Mucosa of descending colon (tissue), 3 donors: Measurements from ENCODE around the gene RAD51B. TPM values are rescaled to one million over a fixed set of nuclear protein-coding genes. Genes with fewer than 3 reads are reported as not detected.
A peak's percentile ranks its signal among the peaks of the same experiment; 100 is the strongest.

Experiments used
- ATAC-seq: fragments of 200-7000 bp; cut with Tn5 transposase; one replicate; pipeline ENCODE4 v1.9.1; 2020; ENCODE audit warnings: mild to moderate bottlenecking, moderate library complexity
- DNase-seq, 3 donors: peaks; one replicate each; pipeline ENCODE4 v3.0.0-alpha.2; 2020
- H3K36me3 ChIP-seq: fragments of 200-600 bp; one replicate; pipeline ENCODE4 v1.8.0; 2021; ENCODE audit warnings: low read depth, mild to moderate bottlenecking
- H3K4me1 ChIP-seq: fragments of 200-600 bp; one replicate; pipeline ENCODE4 v1.8.0; 2021; ENCODE audit warnings: low read depth, mild to moderate bottlenecking
- H3K4me3 ChIP-seq: fragments of 200-600 bp; one replicate; pipeline ENCODE4 v1.8.0; 2021; ENCODE audit warnings: mild to moderate bottlenecking
- H3K9me3 ChIP-seq: fragments of 200-600 bp; one replicate; pipeline ENCODE4 v1.8.0; 2021; ENCODE audit warnings: mild to moderate bottlenecking
- intact Hi-C, 2 donors: fragments of 100-400 bp; cut with DNase I in 1 of 2; cut with micrococcal nuclease in 1 of 2; formaldehyde crosslinking; loops; one replicate each; pipeline versions ENCODE4 v1.11.0 to v1.11.1; 2022; cut with DNase I, micrococcal nuclease
- total RNA-seq, 3 donors: library from RNA; stranded (reverse); fragmentation: NEBNext Ultra II Directional in 2 of 3; extraction: Animal tissue kit (Norgen Biotek cat#: 25700) in 2 of 3; gene quantifications; one replicate each; pipeline versions ENCODE4 v1.2.1 to v1.2.4, GENCODE V29; 2021 to 2023
- TF ChIP-seq, protein P1 (sequence below): fragments of 200-600 bp; IDR thresholded peaks from one replicate; pipeline ENCODE4 v1.8.0; 2022; ENCODE audit warnings: antibody characterized with exemption, mild to moderate bottlenecking
- donor health status: DM: no; HTN: no; CAD: no; lungs with moderate emphysema.
- donor health status: DM: no; HTN: no; CAD: no.
- donor health status: DM: no; HTN: yes; CAD: no.

The RAD51B gene
- total RNA-seq, 3 donors from 2014 or later: 15.8 to 23.3 (median 20.9) TPM

GRCh38 chr14:67994531-67994930 lies 175.0 kb downstream of the RAD51B start:
- ATAC-seq (no peak), DNase-seq (no peak)
- no peaks in the 10 kb centered on the region for H3K4me1 ChIP-seq
- no peaks in the 10 kb centered on the region for H3K9me3 ChIP-seq
- H3K4me3 ChIP-seq: no peak overlapping the region
- intact Hi-C loops: no loop called here
- TF ChIP-seq, protein P1, sequence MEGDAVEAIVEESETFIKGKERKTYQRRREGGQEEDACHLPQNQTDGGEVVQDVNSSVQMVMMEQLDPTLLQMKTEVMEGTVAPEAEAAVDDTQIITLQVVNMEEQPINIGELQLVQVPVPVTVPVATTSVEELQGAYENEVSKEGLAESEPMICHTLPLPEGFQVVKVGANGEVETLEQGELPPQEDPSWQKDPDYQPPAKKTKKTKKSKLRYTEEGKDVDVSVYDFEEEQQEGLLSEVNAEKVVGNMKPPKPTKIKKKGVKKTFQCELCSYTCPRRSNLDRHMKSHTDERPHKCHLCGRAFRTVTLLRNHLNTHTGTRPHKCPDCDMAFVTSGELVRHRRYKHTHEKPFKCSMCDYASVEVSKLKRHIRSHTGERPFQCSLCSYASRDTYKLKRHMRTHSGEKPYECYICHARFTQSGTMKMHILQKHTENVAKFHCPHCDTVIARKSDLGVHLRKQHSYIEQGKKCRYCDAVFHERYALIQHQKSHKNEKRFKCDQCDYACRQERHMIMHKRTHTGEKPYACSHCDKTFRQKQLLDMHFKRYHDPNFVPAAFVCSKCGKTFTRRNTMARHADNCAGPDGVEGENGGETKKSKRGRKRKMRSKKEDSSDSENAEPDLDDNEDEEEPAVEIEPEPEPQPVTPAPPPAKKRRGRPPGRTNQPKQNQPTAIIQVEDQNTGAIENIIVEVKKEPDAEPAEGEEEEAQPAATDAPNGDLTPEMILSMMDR: no peak
- no peaks in the 10 kb centered on the region for H3K36me3 ChIP-seq

DNA sequence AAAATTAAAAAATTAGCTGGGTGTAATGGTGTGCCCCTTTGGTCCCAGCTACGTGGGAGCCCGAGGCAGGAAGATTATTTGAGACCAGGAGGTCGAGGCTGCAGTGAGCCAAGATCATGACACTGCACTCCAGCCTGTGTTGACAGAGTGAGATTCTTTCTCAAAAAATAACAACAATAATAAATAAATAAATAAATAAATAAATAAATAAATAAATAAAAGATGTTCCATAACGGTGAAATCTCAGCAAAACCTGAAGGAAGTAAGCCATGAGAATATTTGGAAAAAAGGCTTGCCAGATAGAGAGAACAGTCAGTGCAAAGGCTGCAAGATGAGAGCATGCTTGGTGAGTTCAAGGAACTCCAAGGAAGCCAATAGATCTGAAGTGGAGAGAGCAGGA lies 176.7 kb downstream of the RAD51B start:
- TF ChIP-seq, protein P1: no peak

DNA sequence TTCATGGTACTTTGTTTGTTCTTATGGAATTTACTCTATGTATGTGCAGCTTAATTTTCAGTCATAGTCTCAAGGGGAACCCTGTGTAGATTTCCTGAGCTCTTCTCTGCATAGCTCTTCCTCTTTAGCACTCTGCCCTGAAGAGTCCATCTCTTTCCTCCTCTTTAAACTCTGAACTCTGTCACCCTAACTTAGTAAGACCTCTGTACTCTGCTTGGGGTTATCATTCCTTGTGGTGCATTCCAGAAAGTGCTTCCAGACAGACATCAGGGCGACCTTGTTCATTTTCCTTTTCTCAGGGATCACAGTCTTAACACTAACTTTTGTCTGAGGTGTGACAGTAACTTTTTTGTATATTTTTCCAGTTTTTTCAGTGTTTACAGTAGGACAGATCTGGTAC lies 179.3 kb downstream of the RAD51B start:
- no peaks in the 10 kb centered on the region for H3K4me1 ChIP-seq
- no peaks in the 10 kb centered on the region for H3K9me3 ChIP-seq
- no peak overlapping the region for H3K4me3 ChIP-seq
- ATAC-seq (peak; percentile 47), DNase-seq (no peak)
- H3K36me3 ChIP-seq: no peaks in the 10 kb centered on the region
- TF ChIP-seq, protein P1: no peak
- intact Hi-C loops: no loop called here

More for the DNA sequence above, 176.7 kb downstream of the RAD51B start:
- DNase-seq (no peak), ATAC-seq (no peak)
- intact Hi-C loops: no loop called here
- no peaks in the 10 kb centered on the region for H3K9me3 ChIP-seq
- H3K4me3 ChIP-seq: no peak overlapping the region
- no peaks in the 10 kb centered on the region for H3K36me3 ChIP-seq
- H3K4me1 ChIP-seq: no peaks in the 10 kb centered on the region

DNA sequence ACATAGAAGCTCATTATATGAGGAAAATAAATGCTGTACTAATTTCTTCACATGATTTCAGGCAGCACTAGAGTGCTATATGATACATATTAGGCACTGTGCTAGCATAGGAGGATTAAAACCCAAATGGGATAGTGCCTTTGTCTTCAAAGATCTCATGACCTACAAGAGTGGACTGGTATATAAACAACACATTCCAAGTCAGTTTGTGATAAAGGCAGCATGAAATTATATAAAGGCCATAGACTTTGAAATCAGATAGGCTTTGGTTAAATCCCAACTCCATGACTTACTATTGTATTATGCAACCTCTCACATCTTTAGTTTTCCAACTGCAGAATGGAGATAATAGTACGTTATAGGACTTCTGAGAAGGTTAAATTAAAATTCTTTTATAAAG lies 179.7 kb downstream of the RAD51B start:
- ATAC-seq (no peak), DNase-seq (no peak)
- Histone ChIP-seq H3K36me3 (no peaks in the 10 kb centered on the region), H3K9me3 (no peaks in the 10 kb centered on the region), H3K4me3 (no peak overlapping the region), H3K4me1 (no peaks in the 10 kb centered on the region)
- TF ChIP-seq, protein P1: no peak
- intact Hi-C loops: no loop called here

DNA sequence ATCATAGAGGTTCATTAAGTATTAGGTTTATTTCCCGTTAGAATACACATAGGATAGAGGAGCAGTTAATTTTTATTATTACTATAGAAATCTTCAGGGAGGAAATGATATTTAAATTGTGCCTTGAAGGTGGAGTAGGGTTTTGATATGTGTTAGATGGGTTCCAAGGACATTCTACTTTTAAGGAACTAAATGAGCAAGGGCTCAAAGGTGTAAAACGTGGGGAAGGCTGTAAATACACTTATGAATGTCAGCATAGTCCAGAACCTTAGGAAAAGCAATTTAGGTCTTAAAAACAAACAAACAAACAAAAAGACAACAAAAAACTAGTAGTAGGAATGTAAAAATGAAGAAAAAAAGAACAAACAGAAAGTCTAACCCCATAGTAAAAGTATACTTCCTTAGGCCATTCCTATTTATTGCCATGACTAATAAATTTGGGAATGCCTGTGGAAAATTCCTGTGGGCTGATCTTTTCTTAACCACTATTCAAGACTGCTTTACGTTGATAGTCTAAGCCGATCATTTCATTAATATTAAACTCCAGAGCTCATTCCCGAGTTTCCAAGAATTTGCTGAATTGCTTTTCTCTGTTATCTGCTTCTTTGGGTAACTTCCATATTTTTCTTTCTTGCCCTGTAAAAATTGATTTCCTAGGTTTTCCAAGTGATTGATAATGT lies 180.3 kb downstream of the RAD51B start:
- intact Hi-C loops: no loop called here
- DNase-seq (no peak), ATAC-seq (no peak)
- Histone ChIP-seq H3K4me3 (no peak overlapping the region), H3K4me1 (no peaks in the 10 kb centered on the region), H3K36me3 (no peaks in the 10 kb centered on the region), H3K9me3 (no peaks in the 10 kb centered on the region)
- TF ChIP-seq, protein P1: no peak

DNA sequence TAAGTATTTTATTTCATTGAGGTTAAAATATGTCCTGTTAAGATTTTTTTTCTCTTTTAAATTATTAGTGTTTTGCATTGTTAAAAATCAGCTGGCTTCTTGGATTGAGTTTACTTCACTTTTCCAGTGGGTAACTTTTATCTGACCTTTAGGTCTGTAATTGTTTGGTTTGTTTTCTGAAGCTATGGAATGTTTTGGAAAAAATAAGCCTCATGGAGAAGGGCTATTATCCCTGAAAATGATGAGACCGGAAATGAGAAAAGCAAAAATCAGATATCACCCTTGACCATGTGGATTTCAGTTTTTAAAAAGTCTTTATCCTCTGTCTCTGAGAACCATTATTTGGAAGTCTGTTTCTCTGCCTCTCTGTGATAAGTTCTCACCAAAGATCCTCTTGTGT lies 180.9 kb downstream of the RAD51B start:
- intact Hi-C loops: no loop called here
- Histone ChIP-seq H3K36me3 (no peaks in the 10 kb centered on the region), H3K4me1 (no peaks in the 10 kb centered on the region), H3K9me3 (no peaks in the 10 kb centered on the region), H3K4me3 (no peak overlapping the region)
- DNase-seq (no peak), ATAC-seq (no peak)
- TF ChIP-seq, protein P1: no peak
